ENCODE data around the gene RAB44. TPM values are rescaled to one million over a fixed set of nuclear protein-coding genes. Genes with fewer than 3 reads are reported as not detected.

RAB44 gene
- total and polyA plus RNA-seq, 9 of the 15 experiments (the other 6 are each of a cell fraction or from before 2014, with no cell fraction given) = not detected

DNA sequence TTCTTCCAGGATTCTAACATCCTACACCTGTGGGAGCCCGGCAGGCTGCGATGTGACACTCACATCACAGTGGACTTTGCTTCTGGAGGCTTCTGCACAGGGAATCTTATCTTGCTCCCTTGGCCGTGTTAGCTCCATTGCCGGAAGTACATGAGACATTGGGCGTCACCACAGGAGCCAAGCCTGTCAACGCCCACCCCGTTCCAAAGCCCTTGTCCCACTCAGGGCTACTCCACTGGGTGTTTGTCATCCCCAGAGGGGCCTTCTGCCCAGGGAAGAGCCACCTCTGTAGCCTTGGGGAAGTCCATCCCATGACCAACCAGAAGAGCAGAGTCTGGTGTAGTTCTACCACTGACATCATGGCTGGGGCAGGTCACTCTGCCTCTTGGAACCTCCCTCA, 1.7 kb downstream of the RAB44 start:
- peaks cover 25 to 58% of the 10 kb centered on the region in 2 experiments for H3K27me3 ChIP-seq (ENCODE audit: control insufficient read depth in 2 of 2, insufficient read depth in 2 of 2, low read length in 2 of 2)
- no peak overlapping the region for H3K4me3 ChIP-seq
- WGBS (ENCODE audit: insufficient coverage, low coverage, missing lambda C conversion rate) = 3% methylated on average over 7 of the region's 7 CpGs
- ChIA-PET POLR2A (no interaction called here), CTCF (ENCODE audit: low intra/inter-chr PET ratio) (no interaction called here)
- H3K9ac ChIP-seq (ENCODE audit: insufficient read depth in 1 of 2, low read depth in 2 of 2, low read length in 2 of 2) = peak overlapping the region in 1 of 2 experiments; percentile 3; a peak in 1 of 4 replicates
- peak; percentile 81 for FAIRE-seq
- no peaks in the 10 kb centered on the region for H3K79me2 ChIP-seq (ENCODE audit: control insufficient read depth, insufficient read depth, low read length)
- H3K4me1 ChIP-seq (replicated peaks in 1 of 2; ENCODE audit: control insufficient read depth in 2 of 2, insufficient read depth in 2 of 2, low read length in 2 of 2) = peaks cover 0 to 5% of the 10 kb centered on the region in 2 experiments; a peak in 2 of 5 replicates
- peak; percentile 51 for ATAC-seq
- H3K9me3 ChIP-seq (replicated peaks; ENCODE audit: control insufficient read depth, insufficient read depth, low read depth, low read length) = no peaks in the 10 kb centered on the region
- no peak overlapping the region for H2AFZ ChIP-seq (ENCODE audit: low read depth, low read length)
- no peak overlapping the region for H3K4me2 ChIP-seq (ENCODE audit: insufficient read depth, low read length)
- in situ Hi-C loops (cut with MboI) (no loop called here), intact Hi-C loops (cut with micrococcal nuclease) (no loop called here)
- peaks cover 3% of the 10 kb centered on the region for H3K9me1 ChIP-seq (ENCODE audit: control insufficient read depth, insufficient read depth, low read length)
- no TSS peak for BruUV-seq (replicated peaks)
- H3K27ac ChIP-seq (ENCODE audit: extremely low read depth, low read depth, low read length) = no peak overlapping the region
- H4K20me1 ChIP-seq (replicated peaks; ENCODE audit: control insufficient read depth, insufficient read depth, low read length) = peaks cover 6% of the 10 kb centered on the region; the same call in 1 of the 2 replicates
- no peaks in the 10 kb centered on the region for H3K36me3 ChIP-seq (ENCODE audit: control insufficient read depth, insufficient read depth, low read length)
- peak in 3 of 4 experiments; percentile 35 to 54 (median 45) for DNase-seq (ENCODE audit: extremely low read depth in 1 of 4, low spot score in 3 of 4)
- no peak for TF ChIP-seq ELK3 (CRISPR knock-in tag; IDR thresholded peaks at IDR 0.05)
- TF ChIP-seq, protein P1, sequence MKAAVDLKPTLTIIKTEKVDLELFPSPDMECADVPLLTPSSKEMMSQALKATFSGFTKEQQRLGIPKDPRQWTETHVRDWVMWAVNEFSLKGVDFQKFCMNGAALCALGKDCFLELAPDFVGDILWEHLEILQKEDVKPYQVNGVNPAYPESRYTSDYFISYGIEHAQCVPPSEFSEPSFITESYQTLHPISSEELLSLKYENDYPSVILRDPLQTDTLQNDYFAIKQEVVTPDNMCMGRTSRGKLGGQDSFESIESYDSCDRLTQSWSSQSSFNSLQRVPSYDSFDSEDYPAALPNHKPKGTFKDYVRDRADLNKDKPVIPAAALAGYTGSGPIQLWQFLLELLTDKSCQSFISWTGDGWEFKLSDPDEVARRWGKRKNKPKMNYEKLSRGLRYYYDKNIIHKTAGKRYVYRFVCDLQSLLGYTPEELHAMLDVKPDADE (conservative IDR thresholded peaks at IDR 0.05; ENCODE audit: control insufficient read depth, low read depth, low read length) = no peak
- no peak for TF ChIP-seq ZNF24 (IDR thresholded peaks at IDR 0.05)
- TF ChIP-seq ZNF143 (CRISPR knock-in tag; IDR thresholded peaks at IDR 0.05) = no peak
- TF ChIP-seq ZNF408 (CRISPR knock-in tag; IDR thresholded peaks at IDR 0.05; ENCODE audit: low read depth) = no peak
- TF ChIP-seq HMGXB4 (CRISPR knock-in tag; IDR thresholded peaks at IDR 0.05) = no peak
- no peak for TF ChIP-seq HNRNPH1 (optimal IDR thresholded peaks at IDR 0.05; ENCODE audit: low read depth, low read length)
- TF ChIP-seq MEF2D (tag; conservative IDR thresholded peaks at IDR 0.05; ENCODE audit: low read depth) = no peak
- TF ChIP-seq CTCFL (IDR thresholded peaks at IDR 0.05; ENCODE audit: borderline replicate concordance, insufficient read depth, low read depth, low read length, poor library complexity, severe bottlenecking) = no peak
- TF ChIP-seq HDAC2 (IDR thresholded peaks at IDR 0.05) = 0 out of 2 replicates have a peak, but pooled peaks have one; percentile 17
- no peak for TF ChIP-seq ZNF316 (IDR thresholded peaks at IDR 0.05)
- peak in 1 of 3 experiments; percentile 17 for TF ChIP-seq YY1 (IDR thresholded peaks at IDR 0.05; ENCODE audit: borderline replicate concordance in 1 of 3, control insufficient read depth in 1 of 3, extremely low read depth in 1 of 3, insufficient read depth in 3 of 3, insufficient read length in 1 of 3, insufficient replicate concordance in 2 of 3, low read depth in 1 of 3, low read length in 2 of 3)
- TF ChIP-seq CHD4 (IDR thresholded peaks at IDR 0.05; ENCODE audit: insufficient read depth, insufficient replicate concordance, low read depth, low read length, poor library complexity, severe bottlenecking) = no peak
- no peak for TF ChIP-seq NCOR1 (IDR thresholded peaks at IDR 0.05)
- no peak for TF ChIP-seq ZNF75A (CRISPR knock-in tag; IDR thresholded peaks at IDR 0.05)
- peak; percentile 49 for TF ChIP-seq RBM25 (IDR thresholded peaks at IDR 0.05; ENCODE audit: low read depth, low read length, severe bottlenecking)

Data from K562 (cell line).